H1 (cell line): ENCODE data around the gene SMIM38. TPM values are rescaled to one million over a fixed set of nuclear protein-coding genes. Genes with fewer than 3 reads are reported as not detected.

Experiments used
- CTCF ChIP-seq, 3 experiments: IDR thresholded peaks; 1 replicate in 2 of 3; 2 replicates in 1 of 3; pipeline versions ENCODE4 v1.5.1 to v1.6.1; 2011; ENCODE audit warnings: low read length in 3 of 3, mild to moderate bottlenecking in 3 of 3, inconsistent platforms in 2 of 3, low read depth in 1 of 3, moderate library complexity in 1 of 3; ENCODE audit not compliant: insufficient read depth in 1 of 3; ENCODE audit errors: control extremely low read depth in 1 of 3
- POLR2A ChIP-seq, 2 experiments: IDR thresholded peaks; 1 replicate in 1 of 2; 2 replicates in 1 of 2; pipeline ENCODE4 v1.6.1; 2011; ENCODE audit warnings: low read depth in 2 of 2, low read length in 2 of 2, mild to moderate bottlenecking in 2 of 2; ENCODE audit errors: control extremely low read depth in 1 of 2
- polyA plus RNA-seq, 7 experiments: library from polyadenylated mRNA; depleted of rRNA in 3 of 7; stranded (reverse) in 5 of 7; unstranded in 2 of 7; fragments of >200 nt in 5 of 7; fragments of 200-250 nt in 2 of 7; gene quantifications; 1 replicate in 5 of 7; 2 replicates in 1 of 7; 4 replicates in 1 of 7; pipeline versions ENCODE4 v1.2.1 to v1.2.3, GENCODE V29; 2011 to 2013; ENCODE audit warnings: missing spikeins in 2 of 7, mixed read lengths in 2 of 7
- total RNA-seq: library from RNA; stranded (reverse); fragmentation: NEBNext Ultra II Directional; extraction: Animal tissue kit (Norgen Biotek cat#: 25700); gene quantifications from 2 replicates; pipeline ENCODE4 v1.2.1, GENCODE V29; 2021
- TF ChIP-seq, protein P1 (sequence below): IDR thresholded peaks from 2 replicates; pipeline ENCODE4 v1.6.1; 2012; ENCODE audit warnings: inconsistent platforms

Gene SMIM38
- total and polyA plus RNA-seq, 2 of the 8 experiments (the other 6 are each of a cell fraction or from before 2014, with no cell fraction given), result 0.17 to 0.20 TPM

DNA sequence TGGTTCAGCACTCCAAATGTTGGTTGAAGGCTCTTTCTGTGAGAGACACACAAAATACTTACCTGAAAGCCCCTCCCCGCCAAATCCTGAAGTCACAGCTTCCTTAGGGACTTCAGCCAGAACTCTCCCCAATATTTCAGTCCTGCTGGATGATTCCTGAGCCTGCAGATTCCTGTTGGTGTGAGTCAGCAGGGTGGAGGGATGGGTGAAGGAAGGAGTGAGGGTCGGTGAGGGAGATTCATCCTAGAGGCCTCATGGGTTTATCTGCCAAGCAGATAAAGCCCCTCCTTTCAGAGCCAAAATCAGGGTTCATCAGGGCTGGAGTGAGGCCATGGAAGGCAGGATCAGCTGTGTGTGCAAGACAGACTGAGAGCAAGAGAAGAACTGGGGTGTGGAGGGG, 37.9 kb downstream of the SMIM38 start (continued):
- TF ChIP-seq, protein P1, sequence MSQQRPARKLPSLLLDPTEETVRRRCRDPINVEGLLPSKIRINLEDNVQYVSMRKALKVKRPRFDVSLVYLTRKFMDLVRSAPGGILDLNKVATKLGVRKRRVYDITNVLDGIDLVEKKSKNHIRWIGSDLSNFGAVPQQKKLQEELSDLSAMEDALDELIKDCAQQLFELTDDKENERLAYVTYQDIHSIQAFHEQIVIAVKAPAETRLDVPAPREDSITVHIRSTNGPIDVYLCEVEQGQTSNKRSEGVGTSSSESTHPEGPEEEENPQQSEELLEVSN, result no peak
- no peak for TF ChIP-seq CTCF (IDR thresholded peaks at IDR 0.05; ENCODE audit: control extremely low read depth in 1 of 3, insufficient read depth in 1 of 3, low read depth in 1 of 3, low read length in 3 of 3)
- TF ChIP-seq POLR2A (IDR thresholded peaks at IDR 0.05; ENCODE audit: control extremely low read depth in 1 of 2, low read depth in 2 of 2, low read length in 2 of 2), result no peak
